ENCODE measurements around the gene RAB12.

The RAB12 gene

GRCh38 chr18:8634508-8634907, 25.3 kb downstream of the RAB12 start:
- Histone ChIP-seq H2AFZ (ENCODE audit: insufficient read depth, low read length, poor library complexity) (no peak overlapping the region), H3K27ac (ENCODE audit: low read depth, low read length) (no peak overlapping the region), H3K9ac (ENCODE audit: low read length) (no peak overlapping the region), H2BK12ac (ENCODE audit: low read length) (no peak overlapping the region), H3K9me3 (ENCODE audit: insufficient read depth, low read depth, low read length) (no peaks in the 10 kb centered on the region), H3K4ac (ENCODE audit: low read depth, low read length) (no peak overlapping the region), H3K14ac (ENCODE audit: low read length) (no peak overlapping the region), H3K27me3 (ENCODE audit: insufficient read depth, low read length) (no peaks in the 10 kb centered on the region), H4K8ac (ENCODE audit: low read depth, low read length) (no peak overlapping the region), H3K4me2 (ENCODE audit: low read length) (no peak overlapping the region), H4K12ac (ENCODE audit: low read depth, low read length) (no peak overlapping the region), H3K23ac (ENCODE audit: low read length) (no peak overlapping the region), H3K36me3 (ENCODE audit: control insufficient read depth in 1 of 2, insufficient read depth in 2 of 2, low read length in 2 of 2) (peaks cover 13 to 32% of the 10 kb centered on the region in 2 experiments), H3K79me1 (ENCODE audit: low read length) (no peaks in the 10 kb centered on the region), H4K91ac (ENCODE audit: low read depth, low read length) (no peak overlapping the region), H3K79me2 (ENCODE audit: control insufficient read depth, insufficient read depth, low read length, poor library complexity) (no peaks in the 10 kb centered on the region), H2AK5ac (ENCODE audit: low read length) (no peak overlapping the region), H3K4me3 (ENCODE audit: low read depth, low read length) (no peak overlapping the region), H3K18ac (ENCODE audit: low read length) (no peak overlapping the region), H3K4me1 (ENCODE audit: control insufficient read depth in 1 of 2, insufficient read depth in 2 of 2, low read length in 2 of 2) (no peaks in the 10 kb centered on the region), H2BK5ac (ENCODE audit: low read depth, low read length, poor library complexity) (no peak overlapping the region), H2BK120ac (ENCODE audit: insufficient read depth, low read length, poor library complexity) (no peak overlapping the region)
- WGBS (ENCODE audit: extremely low coverage, insufficient coverage, insufficient read length) = no CpG with 5 or more reads among the region's 6 CpGs
- DNase-seq = no peak

GRCh38 chr18:8635087-8635486, 25.9 kb downstream of the RAB12 start:
- no peak for DNase-seq
- Histone ChIP-seq H3K79me1 (ENCODE audit: low read length) (no peaks in the 10 kb centered on the region), H3K27me3 (ENCODE audit: insufficient read depth, low read length) (no peaks in the 10 kb centered on the region), H3K4me2 (ENCODE audit: low read length) (no peak overlapping the region), H2BK12ac (ENCODE audit: low read length) (no peak overlapping the region), H4K8ac (ENCODE audit: low read depth, low read length) (no peak overlapping the region), H2AK5ac (ENCODE audit: low read length) (no peak overlapping the region), H2BK5ac (ENCODE audit: low read depth, low read length, poor library complexity) (no peak overlapping the region), H3K14ac (ENCODE audit: low read length) (no peak overlapping the region), H4K12ac (ENCODE audit: low read depth, low read length) (no peak overlapping the region), H3K4ac (ENCODE audit: low read depth, low read length) (no peak overlapping the region), H3K4me3 (ENCODE audit: low read depth, low read length) (no peak overlapping the region), H3K4me1 (ENCODE audit: control insufficient read depth in 1 of 2, insufficient read depth in 2 of 2, low read length in 2 of 2) (no peaks in the 10 kb centered on the region), H3K79me2 (ENCODE audit: control insufficient read depth, insufficient read depth, low read length, poor library complexity) (no peaks in the 10 kb centered on the region), H4K91ac (ENCODE audit: low read depth, low read length) (no peak overlapping the region), H2BK120ac (ENCODE audit: insufficient read depth, low read length, poor library complexity) (no peak overlapping the region), H3K18ac (ENCODE audit: low read length) (no peak overlapping the region), H3K23ac (ENCODE audit: low read length) (no peak overlapping the region), H3K9ac (ENCODE audit: low read length) (no peak overlapping the region), H2AFZ (ENCODE audit: insufficient read depth, low read length, poor library complexity) (no peak overlapping the region), H3K27ac (ENCODE audit: low read depth, low read length) (no peak overlapping the region), H3K9me3 (ENCODE audit: insufficient read depth, low read depth, low read length) (no peaks in the 10 kb centered on the region), H3K36me3 (ENCODE audit: control insufficient read depth in 1 of 2, insufficient read depth in 2 of 2, low read length in 2 of 2) (peaks cover 16 to 37% of the 10 kb centered on the region in 2 experiments)
- no CpG with 5 or more reads among the region's 3 CpGs for WGBS (ENCODE audit: extremely low coverage, insufficient coverage, insufficient read length)

GRCh38 chr18:8639762-8640161, 30.5 kb downstream of the RAB12 start:
- Histone ChIP-seq H2BK12ac (ENCODE audit: low read length) (no peak overlapping the region), H3K27ac (ENCODE audit: low read depth, low read length) (no peak overlapping the region), H3K23ac (ENCODE audit: low read length) (no peak overlapping the region), H4K12ac (ENCODE audit: low read depth, low read length) (no peak overlapping the region), H3K79me2 (ENCODE audit: control insufficient read depth, insufficient read depth, low read length, poor library complexity) (no peaks in the 10 kb centered on the region), H3K4me2 (ENCODE audit: low read length) (no peak overlapping the region), H3K4me3 (ENCODE audit: low read depth, low read length) (no peak overlapping the region), H4K91ac (ENCODE audit: low read depth, low read length) (no peak overlapping the region), H2AK5ac (ENCODE audit: low read length) (no peak overlapping the region), H4K8ac (ENCODE audit: low read depth, low read length) (no peak overlapping the region), H3K9ac (ENCODE audit: low read length) (no peak overlapping the region), H2AFZ (ENCODE audit: insufficient read depth, low read length, poor library complexity) (no peak overlapping the region), H3K79me1 (ENCODE audit: low read length) (no peaks in the 10 kb centered on the region), H2BK120ac (ENCODE audit: insufficient read depth, low read length, poor library complexity) (no peak overlapping the region), H3K9me3 (ENCODE audit: insufficient read depth, low read depth, low read length) (no peaks in the 10 kb centered on the region), H3K4ac (ENCODE audit: low read depth, low read length) (no peak overlapping the region), H3K36me3 (ENCODE audit: control insufficient read depth in 1 of 2, insufficient read depth in 2 of 2, low read length in 2 of 2) (peaks cover 16 to 26% of the 10 kb centered on the region in 2 experiments), H3K18ac (ENCODE audit: low read length) (no peak overlapping the region), H3K4me1 (ENCODE audit: control insufficient read depth in 1 of 2, insufficient read depth in 2 of 2, low read length in 2 of 2) (no peaks in the 10 kb centered on the region), H3K27me3 (ENCODE audit: insufficient read depth, low read length) (no peaks in the 10 kb centered on the region), H3K14ac (ENCODE audit: low read length) (no peak overlapping the region), H2BK5ac (ENCODE audit: low read depth, low read length, poor library complexity) (no peak overlapping the region)
- WGBS (ENCODE audit: extremely low coverage, insufficient coverage, insufficient read length) = no CpG with 5 or more reads among the region's 11 CpGs
- no peak for DNase-seq

GRCh38 chr18:8643326-8643878, 34.2 kb downstream of the RAB12 start:
- Histone ChIP-seq H3K36me3 (ENCODE audit: control insufficient read depth in 1 of 2, insufficient read depth in 2 of 2, low read length in 2 of 2) (peaks cover 8 to 9% of the 10 kb centered on the region in 2 experiments), H2BK12ac (ENCODE audit: low read length) (no peak overlapping the region), H3K9ac (ENCODE audit: low read length) (no peak overlapping the region), H4K91ac (ENCODE audit: low read depth, low read length) (no peak overlapping the region), H2AFZ (ENCODE audit: insufficient read depth, low read length, poor library complexity) (no peak overlapping the region), H3K18ac (ENCODE audit: low read length) (no peak overlapping the region), H3K9me3 (ENCODE audit: insufficient read depth, low read depth, low read length) (no peaks in the 10 kb centered on the region), H3K27ac (ENCODE audit: low read depth, low read length) (no peak overlapping the region), H2BK5ac (ENCODE audit: low read depth, low read length, poor library complexity) (no peak overlapping the region), H2AK5ac (ENCODE audit: low read length) (no peak overlapping the region), H4K12ac (ENCODE audit: low read depth, low read length) (no peak overlapping the region), H3K79me1 (ENCODE audit: low read length) (no peaks in the 10 kb centered on the region), H3K27me3 (ENCODE audit: insufficient read depth, low read length) (no peaks in the 10 kb centered on the region), H3K23ac (ENCODE audit: low read length) (no peak overlapping the region), H4K8ac (ENCODE audit: low read depth, low read length) (no peak overlapping the region), H3K79me2 (ENCODE audit: control insufficient read depth, insufficient read depth, low read length, poor library complexity) (no peaks in the 10 kb centered on the region), H3K14ac (ENCODE audit: low read length) (no peak overlapping the region), H2BK120ac (ENCODE audit: insufficient read depth, low read length, poor library complexity) (no peak overlapping the region), H3K4me1 (ENCODE audit: control insufficient read depth in 1 of 2, insufficient read depth in 2 of 2, low read length in 2 of 2) (no peaks in the 10 kb centered on the region), H3K4me3 (ENCODE audit: low read depth, low read length) (no peak overlapping the region), H3K4me2 (ENCODE audit: low read length) (no peak overlapping the region), H3K4ac (ENCODE audit: low read depth, low read length) (no peak overlapping the region)
- no peak for DNase-seq
- WGBS (ENCODE audit: extremely low coverage, insufficient coverage, insufficient read length) = no CpG with 5 or more reads among the region's 3 CpGs
